NCI-H2196 (cell line): Measurements from ENCODE around the gene RNF150.
"Not testable (repeated sequence)": the region's sequence is repeated elsewhere in the genome, so short reads cannot be mapped to it uniquely, and the experiment has no call there.

Experiments used
- DNase-seq: peaks from one replicate; lab custom pipeline; 2025; ENCODE audit not compliant: unreplicated experiment; lab: John Stamatoyannopoulos, UW

The RNF150 gene

GRCh38 chr4:140834839-140835495 is 298.3 kb downstream of the RNF150 start:
- DNase-seq, result no peak

- no peak for DNase-seq
These were observed 300.0 kb downstream of the RNF150 start for GRCh38 chr4:140833280-140833679.

DNA sequence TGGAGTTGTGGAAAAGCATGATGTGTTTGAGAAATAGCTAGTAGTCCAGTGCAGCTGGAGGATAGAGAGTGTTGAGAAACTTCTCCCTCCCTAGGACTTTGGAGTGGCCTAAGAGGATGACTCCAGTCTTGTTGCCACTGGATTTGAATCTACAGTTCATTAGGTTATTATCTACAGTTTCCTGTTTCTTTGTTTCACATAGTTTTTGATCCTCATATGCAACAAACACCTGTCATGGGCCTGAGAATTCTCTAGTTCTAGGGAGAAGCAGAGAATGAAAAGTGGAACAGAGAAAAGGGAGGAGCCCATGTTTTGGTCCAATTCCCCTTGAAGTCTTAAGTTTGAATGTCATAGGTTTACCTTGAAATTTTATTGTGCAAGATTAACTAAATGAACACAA is 303.4 kb downstream of the RNF150 start:
- no peak for DNase-seq

- DNase-seq, result no peak
These were observed 306.6 kb downstream of the RNF150 start for GRCh38 chr4:140826701-140827027.

DNA sequence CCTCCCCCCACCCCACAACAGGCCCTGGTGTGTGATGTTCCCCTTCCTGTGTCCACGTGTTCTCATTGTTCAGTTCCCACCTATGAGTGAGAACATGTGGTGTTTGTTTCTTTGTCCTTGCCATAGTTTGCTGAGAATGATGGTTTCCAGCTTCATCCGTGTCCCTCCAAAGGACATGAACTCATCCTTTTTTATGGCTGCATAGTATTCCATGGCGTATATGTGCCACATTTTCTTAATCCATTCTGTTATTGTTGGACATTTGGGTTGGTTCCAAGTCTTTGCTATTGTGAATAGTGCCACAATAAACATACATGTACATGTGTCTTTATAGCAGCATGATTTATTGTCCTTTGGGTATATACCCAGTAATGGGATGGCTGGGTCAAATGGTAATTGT is 312.7 kb downstream of the RNF150 start:
- DNase-seq, result not testable (repeated sequence)

GRCh38 chr4:140819610-140820009 is 313.7 kb downstream of the RNF150 start:
- no peak for DNase-seq

GRCh38 chr4:140818433-140818832 is 314.8 kb downstream of the RNF150 start:
- DNase-seq, result no peak

DNA sequence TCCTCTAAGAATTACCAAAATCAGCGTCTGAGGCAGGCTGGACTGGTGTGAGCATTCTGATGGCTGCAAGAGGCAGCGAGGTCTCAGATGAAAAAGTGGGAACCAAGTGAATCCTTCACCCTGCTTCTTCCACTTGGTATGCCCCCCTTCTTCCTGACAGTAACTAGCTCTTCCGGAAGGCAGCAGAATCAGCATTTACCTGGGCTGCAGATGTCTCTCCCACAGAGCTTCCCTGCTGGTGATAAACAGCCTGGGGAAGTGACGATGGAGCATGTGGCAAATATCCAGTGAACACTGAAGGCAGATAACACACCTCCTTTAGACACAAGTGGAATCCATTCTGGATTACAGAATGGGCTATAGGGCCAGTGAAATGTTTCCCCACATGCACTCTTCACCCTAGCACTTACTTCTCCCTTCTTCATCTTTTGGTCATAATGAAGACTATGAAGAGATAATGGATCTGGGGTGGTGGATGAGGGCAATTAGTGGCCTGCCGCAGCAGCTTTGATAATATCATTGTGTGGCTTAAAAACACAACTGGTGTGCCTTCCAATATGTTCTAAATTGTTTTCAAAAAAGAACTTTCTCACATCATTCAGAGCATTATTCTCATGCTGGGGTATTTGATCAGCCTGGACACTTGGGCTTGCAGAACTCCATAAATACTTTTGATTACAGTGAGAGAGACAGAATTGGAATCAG is 316.3 kb downstream of the RNF150 start:
- DNase-seq, result no peak

GRCh38 chr4:140813804-140814203 is 319.5 kb downstream of the RNF150 start:
- DNase-seq, result no peak

DNA sequence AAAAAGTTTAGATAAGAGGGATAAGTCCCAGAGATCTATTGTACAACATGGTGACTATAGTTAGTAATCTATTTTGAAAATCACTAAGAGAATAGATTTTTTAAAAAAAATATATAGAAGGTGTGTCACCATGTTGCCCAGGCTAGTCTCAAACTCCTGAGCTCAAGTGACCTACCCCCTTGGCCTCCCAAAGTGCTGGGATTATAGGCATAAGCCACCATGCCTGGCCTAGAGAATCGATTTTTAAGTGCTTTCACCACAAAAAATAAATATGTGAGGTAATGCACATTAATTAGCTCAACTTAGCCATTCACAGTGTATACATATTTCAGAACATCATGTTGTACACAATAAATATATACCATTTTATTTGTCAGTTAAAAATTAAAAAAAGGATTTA is 320.4 kb downstream of the RNF150 start:
- no peak for DNase-seq

- DNase-seq, result no peak
These were observed 321.8 kb downstream of the RNF150 start for GRCh38 chr4:140811429-140811828.

- not testable (repeated sequence) for DNase-seq
These were observed 322.6 kb downstream of the RNF150 start for GRCh38 chr4:140810591-140811169.
